Activated CD8-positive, alpha-beta T cell treated with anti-CD3 and anti-CD28 coated beads for 36 hours (primary cell): ENCODE data around the gene KCNC3. TPM values are rescaled to one million over a fixed set of nuclear protein-coding genes. Genes with fewer than 3 reads are reported as not detected.

ENCODE experiments used
- ATAC-seq: fragments of 200-7000 bp; cut with Tn5 transposase; one replicate; pipeline ENCODE4 v1.10.0; 2021; ENCODE audit warnings: mild to moderate bottlenecking, moderate library complexity
- CTCF ChIA-PET: fragments of 350-600 bp; sonication (Branson Sonifier 250); formaldehyde crosslinking; loops from one replicate; lab custom pipeline; 2021; ENCODE audit warnings: antibody characterized with exemption; lab: Charles Lee
- POLR2A ChIA-PET: fragments of 350-600 bp; sonication (Branson Sonifier 250); formaldehyde crosslinking; loops from one replicate; lab custom pipeline; 2021; ENCODE audit warnings: antibody characterized with exemption; lab: Charles Lee
- DNase-seq: peaks from one replicate; pipeline ENCODE4 v3.0.0-alpha.2; 2020
- H3K27ac Mint-ChIP-seq: one replicate; pipeline ENCODE4 v1.8.0; 2021; ENCODE audit warnings: mild to moderate bottlenecking, mixed read lengths
- H3K27me3 Mint-ChIP-seq: one replicate; pipeline ENCODE4 v1.8.0; 2021; ENCODE audit warnings: mixed read lengths
- H3K36me3 Mint-ChIP-seq: one replicate; pipeline ENCODE4 v1.8.0; 2021; ENCODE audit warnings: low read depth, mixed read lengths
- H3K4me1 Mint-ChIP-seq: one replicate; pipeline ENCODE4 v1.8.0; 2021; ENCODE audit warnings: low read depth, mixed read lengths
- H3K4me3 Mint-ChIP-seq: one replicate; pipeline ENCODE4 v1.8.0; 2021; ENCODE audit warnings: mild to moderate bottlenecking, moderate library complexity, mixed read lengths
- H3K9me3 Mint-ChIP-seq: one replicate; pipeline ENCODE4 v1.8.0; 2021; ENCODE audit warnings: mixed read lengths
- intact Hi-C: fragments of 100-400 bp; cut with micrococcal nuclease; formaldehyde crosslinking; loops from one replicate; pipeline ENCODE4 v1.10.0; 2022
- total RNA-seq, 2 experiments: library from RNA; stranded (reverse); gene quantifications; one replicate each; pipeline ENCODE4 v1.2.3, GENCODE V29; 2021
- TF ChIP-seq, protein P1 (sequence below): fragments of 200-600 bp; IDR thresholded peaks from one replicate; pipeline ENCODE4 v1.8.0; 2022; ENCODE audit warnings: antibody characterized with exemption, mild to moderate bottlenecking

The KCNC3 gene
- total RNA-seq, 2 experiments from 2014 or later: 0.77 to 0.81 TPM

- TF ChIP-seq, protein P1, sequence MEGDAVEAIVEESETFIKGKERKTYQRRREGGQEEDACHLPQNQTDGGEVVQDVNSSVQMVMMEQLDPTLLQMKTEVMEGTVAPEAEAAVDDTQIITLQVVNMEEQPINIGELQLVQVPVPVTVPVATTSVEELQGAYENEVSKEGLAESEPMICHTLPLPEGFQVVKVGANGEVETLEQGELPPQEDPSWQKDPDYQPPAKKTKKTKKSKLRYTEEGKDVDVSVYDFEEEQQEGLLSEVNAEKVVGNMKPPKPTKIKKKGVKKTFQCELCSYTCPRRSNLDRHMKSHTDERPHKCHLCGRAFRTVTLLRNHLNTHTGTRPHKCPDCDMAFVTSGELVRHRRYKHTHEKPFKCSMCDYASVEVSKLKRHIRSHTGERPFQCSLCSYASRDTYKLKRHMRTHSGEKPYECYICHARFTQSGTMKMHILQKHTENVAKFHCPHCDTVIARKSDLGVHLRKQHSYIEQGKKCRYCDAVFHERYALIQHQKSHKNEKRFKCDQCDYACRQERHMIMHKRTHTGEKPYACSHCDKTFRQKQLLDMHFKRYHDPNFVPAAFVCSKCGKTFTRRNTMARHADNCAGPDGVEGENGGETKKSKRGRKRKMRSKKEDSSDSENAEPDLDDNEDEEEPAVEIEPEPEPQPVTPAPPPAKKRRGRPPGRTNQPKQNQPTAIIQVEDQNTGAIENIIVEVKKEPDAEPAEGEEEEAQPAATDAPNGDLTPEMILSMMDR: no peak
- POLR2A ChIA-PET: no interaction called here
- Mint-ChIP-seq H3K27me3 (peaks cover 4% of the 10 kb centered on the region), H3K4me1 (no peaks in the 10 kb centered on the region), H3K36me3 (no peaks in the 10 kb centered on the region), H3K27ac (no peak overlapping the region), H3K4me3 (no peak overlapping the region), H3K9me3 (peaks cover under 1% of the 10 kb centered on the region)
- ATAC-seq (no peak), DNase-seq (no peak)
- intact Hi-C loops: no loop called here
- CTCF ChIA-PET: interaction anchor here (0.8 kb wide), 1 partner anchor 303 kb away, joined by 3 read pairs; no protein-coding TSS in a partner anchor
These were observed 49.1 kb downstream of the KCNC3 start for GRCh38 chr19:50280074-50280473.

DNA sequence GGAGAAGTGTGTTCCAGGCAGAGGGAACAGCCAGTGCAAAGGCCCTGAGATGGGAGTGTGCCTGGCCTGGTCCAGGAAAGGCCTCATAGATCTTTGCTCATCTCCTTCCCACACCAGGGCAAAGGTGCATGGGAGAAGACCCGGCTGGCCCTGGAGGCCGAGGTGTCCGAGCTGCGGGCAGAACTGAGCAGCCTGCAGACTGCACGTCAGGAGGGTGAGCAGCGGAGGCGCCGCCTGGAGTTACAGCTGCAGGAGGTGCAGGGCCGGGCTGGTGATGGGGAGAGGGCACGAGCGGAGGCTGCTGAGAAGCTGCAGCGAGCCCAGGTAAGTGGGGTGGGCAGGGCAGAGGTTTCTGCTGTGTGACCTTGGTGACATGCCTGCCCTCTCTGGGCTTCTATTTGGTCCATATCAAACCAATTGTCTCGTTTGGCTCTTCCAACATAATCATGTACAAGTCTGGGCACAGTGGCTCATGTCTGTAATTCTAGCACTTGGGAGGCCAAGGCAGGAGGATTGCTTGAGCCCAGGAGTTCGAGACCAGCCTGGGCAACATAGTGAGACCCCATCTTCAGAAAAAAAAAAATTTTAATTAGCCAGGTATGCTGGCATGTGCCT, 51.1 kb downstream of the KCNC3 start:
- Mint-ChIP-seq H3K4me3 (no peak overlapping the region), H3K27ac (no peak overlapping the region), H3K9me3 (no peaks in the 10 kb centered on the region), H3K27me3 (peaks cover 4% of the 10 kb centered on the region), H3K36me3 (no peaks in the 10 kb centered on the region), H3K4me1 (no peaks in the 10 kb centered on the region)
- TF ChIP-seq, protein P1: no peak
- intact Hi-C loops: no loop called here
- POLR2A ChIA-PET: no interaction called here
- CTCF ChIA-PET: no interaction called here
- no peak for ATAC-seq
- no peak for DNase-seq

DNA sequence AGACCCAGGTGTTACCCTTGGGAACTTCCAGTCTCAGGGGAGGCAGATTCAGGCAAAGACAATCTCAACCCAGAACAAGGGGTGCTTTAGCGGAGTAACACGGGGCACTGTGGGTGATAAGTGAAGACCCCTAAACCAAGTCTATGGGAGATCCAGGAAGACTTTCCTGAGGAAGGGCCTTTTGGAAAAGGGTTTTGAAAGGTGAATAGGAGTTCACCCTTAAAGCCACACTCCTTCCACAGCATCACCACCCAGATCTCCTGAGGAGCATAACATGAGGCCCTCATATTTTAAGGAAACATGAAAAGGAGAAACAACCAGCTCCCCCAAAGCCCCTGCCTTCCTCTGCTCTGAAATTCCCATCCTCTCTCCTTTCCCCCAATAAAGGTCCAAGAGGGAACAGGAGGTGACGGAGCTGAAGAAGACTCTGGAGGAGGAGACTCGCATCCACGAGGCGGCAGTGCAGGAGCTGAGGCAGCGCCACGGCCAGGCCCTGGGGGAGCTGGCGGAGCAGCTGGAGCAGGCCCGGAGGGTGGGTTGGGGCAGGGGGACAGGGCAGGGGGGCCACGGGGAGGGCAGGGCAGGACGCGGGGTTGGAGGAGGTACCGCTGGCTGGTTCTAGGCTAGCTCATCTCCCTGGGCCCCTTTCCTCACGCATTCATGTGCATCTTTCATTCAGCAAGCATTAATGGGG, 52.7 kb downstream of the KCNC3 start:
- Mint-ChIP-seq H3K4me1 (no peaks in the 10 kb centered on the region), H3K9me3 (no peaks in the 10 kb centered on the region), H3K36me3 (no peaks in the 10 kb centered on the region), H3K27ac (no peak overlapping the region), H3K4me3 (no peak overlapping the region), H3K27me3 (peaks cover 6% of the 10 kb centered on the region)
- TF ChIP-seq, protein P1: no peak
- intact Hi-C loops: no loop called here
- ChIA-PET POLR2A (no interaction called here), CTCF (no interaction called here)
- DNase-seq (no peak), ATAC-seq (no peak)

DNA sequence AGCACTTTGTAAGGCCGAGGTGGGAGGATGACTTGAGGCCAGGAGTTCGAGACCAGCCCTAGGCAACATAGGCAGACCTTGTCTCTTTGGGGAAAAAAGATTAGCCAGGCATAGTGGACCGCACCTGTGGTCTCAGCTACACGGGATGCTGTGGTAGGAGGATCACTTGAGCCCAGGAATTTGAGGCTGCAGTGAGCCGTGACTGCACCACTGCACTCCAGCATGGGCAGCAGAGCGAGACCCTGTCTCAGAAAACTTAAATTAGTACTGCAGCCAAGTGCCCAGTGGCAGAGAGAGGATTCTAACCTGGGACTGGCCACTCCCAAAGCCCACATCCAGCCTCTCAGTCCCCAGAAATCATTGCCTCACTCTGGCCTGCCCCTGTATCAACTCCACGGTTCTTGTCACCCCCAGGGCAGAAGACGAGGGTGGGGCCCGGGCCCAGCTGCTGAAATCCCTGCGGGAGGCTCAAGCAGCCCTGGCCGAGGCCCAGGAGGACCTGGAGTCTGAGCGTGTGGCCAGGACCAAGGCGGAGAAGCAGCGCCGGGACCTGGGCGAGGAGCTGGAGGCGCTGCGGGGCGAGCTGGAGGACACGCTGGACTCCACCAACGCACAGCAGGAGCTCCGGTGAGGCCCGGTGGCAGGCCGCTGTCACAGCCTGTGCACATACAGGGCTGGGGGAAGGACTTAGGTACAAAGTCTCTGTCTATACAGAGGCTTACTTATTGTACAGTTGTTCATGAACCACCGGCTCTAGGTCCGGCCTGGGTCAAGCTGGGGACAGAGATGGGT, 53.4 kb downstream of the KCNC3 start:
- no peak overlapping the region for H3K4me3 Mint-ChIP-seq
- intact Hi-C loops: no loop called here
- no peaks in the 10 kb centered on the region for H3K9me3 Mint-ChIP-seq
- H3K27ac Mint-ChIP-seq: no peak overlapping the region
- DNase-seq (no peak), ATAC-seq (no peak)
- ChIA-PET POLR2A (no interaction called here), CTCF (interaction anchor here (1.4 kb wide), 1 partner anchor 22 kb away, joined by 3 read pairs; no protein-coding TSS in a partner anchor)
- peaks cover 6% of the 10 kb centered on the region for H3K27me3 Mint-ChIP-seq
- H3K4me1 Mint-ChIP-seq: no peaks in the 10 kb centered on the region
- H3K36me3 Mint-ChIP-seq: no peaks in the 10 kb centered on the region
- TF ChIP-seq, protein P1: no peak
